Thyroid gland (tissue), 4 donors: Measurements from ENCODE around the gene CPNE4. TPM values are rescaled to one million over a fixed set of nuclear protein-coding genes. Genes with fewer than 3 reads are reported as not detected.

Experiments
- DNase-seq, 2 donors: peaks; one replicate each; pipeline ENCODE4 v3.0.0-alpha.2; 2019
- H3K27ac ChIP-seq, 3 donors: fragments of 200-600 bp; sonication (generic); 1 replicate in 2 of 3; 2 replicates in 1 of 3; pipeline ENCODE4 v1.5.1; 2016 to 2019; ENCODE audit warnings: mild to moderate bottlenecking in 1 of 3, moderate library complexity in 1 of 3
- H3K27me3 ChIP-seq: fragments of 200-600 bp; sonication (generic); one replicate; pipeline ENCODE4 v1.5.1; 2019
- H3K36me3 ChIP-seq, 2 donors: fragments of 200-600 bp; sonication (generic); one replicate each; pipeline ENCODE4 v1.5.1; 2016 to 2019
- H3K4me1 ChIP-seq, 2 donors: fragments of 200-600 bp; sonication (generic); one replicate each; pipeline ENCODE4 v1.5.1; 2017 to 2019
- H3K4me3 ChIP-seq, 3 donors: fragments of 200-600 bp; sonication (generic); replicated peaks in 1 of 3; 1 replicate in 2 of 3; 2 replicates in 1 of 3; pipeline ENCODE4 v1.5.1; 2016; ENCODE audit warnings: mild to moderate bottlenecking in 1 of 3
- H3K9me3 ChIP-seq: fragments of 200-600 bp; sonication (generic); one replicate; pipeline ENCODE4 v1.5.1; 2017
- POLR2A ChIP-seq, 2 donors: fragments of 450-650 bp; IDR thresholded peaks; one replicate each; pipeline ENCODE4 v1.6.1; 2017; ENCODE audit warnings: antibody characterized with exemption in 2 of 2, mild to moderate bottlenecking in 2 of 2, moderate library complexity in 1 of 2
- WGBS, 2 donors: methylation state at CpG; one replicate each; pipeline ENCODE4 v1.1.5; 2017; 5-methylcytosine and 5-hydroxymethylcytosine counted together
- intact Hi-C: fragments of 100-400 bp; cut with DNase I; formaldehyde crosslinking; loops from one replicate; pipeline ENCODE4 v1.15.1; 2023
- total RNA-seq, 4 donors: library from RNA; depleted of rRNA; stranded (reverse); fragments of >200 nt; gene quantifications; one replicate each; pipeline ENCODE4 v1.2.3, GENCODE V29; 2016
- TF ChIP-seq, protein P1 (sequence below), 6 experiments: fragments of 200-600 bp in 3 of 6; fragments of 450-650 bp in 3 of 6; sonication (generic) in 3 of 6; IDR thresholded peaks; one replicate each; pipeline ENCODE4 v1.5.1; 2016 to 2019; ENCODE audit warnings: antibody characterized with exemption in 6 of 6, mild to moderate bottlenecking in 2 of 6, inconsistent platforms in 1 of 6, moderate library complexity in 1 of 6

CPNE4 gene
- total RNA-seq, 4 donors from 2014 or later = not detected

DNA sequence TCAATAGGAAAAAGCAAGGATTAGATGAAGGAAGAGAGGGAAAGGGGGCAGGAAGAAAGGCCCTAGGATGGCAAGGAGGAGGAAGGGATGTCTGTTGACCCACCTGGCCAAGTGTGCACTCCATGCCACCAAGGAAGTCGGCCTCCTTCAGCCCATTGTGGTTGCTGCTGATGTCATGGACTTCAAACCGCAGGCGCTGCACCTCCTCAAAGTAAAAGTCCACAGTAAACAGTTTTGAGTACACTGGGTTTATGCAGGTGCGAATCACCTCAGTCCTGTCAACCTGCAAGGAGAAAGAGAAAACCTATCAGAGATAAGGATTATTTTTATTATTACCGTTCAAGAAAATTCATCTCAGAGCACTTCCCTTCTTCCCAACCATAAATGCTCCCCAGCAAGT, 311.5 kb downstream of the CPNE4 start:
- Histone ChIP-seq H3K36me3 (no peaks in the 10 kb centered on the region), H3K4me3 (no peak overlapping the region), H3K27me3 (no peaks in the 10 kb centered on the region), H3K27ac (no peak overlapping the region), H3K9me3 (no peaks in the 10 kb centered on the region), H3K4me1 (no peaks in the 10 kb centered on the region)
- 86 to 89% methylated on average over 5 of the region's 5 CpGs for WGBS, 2 donors
- TF ChIP-seq, protein P1, sequence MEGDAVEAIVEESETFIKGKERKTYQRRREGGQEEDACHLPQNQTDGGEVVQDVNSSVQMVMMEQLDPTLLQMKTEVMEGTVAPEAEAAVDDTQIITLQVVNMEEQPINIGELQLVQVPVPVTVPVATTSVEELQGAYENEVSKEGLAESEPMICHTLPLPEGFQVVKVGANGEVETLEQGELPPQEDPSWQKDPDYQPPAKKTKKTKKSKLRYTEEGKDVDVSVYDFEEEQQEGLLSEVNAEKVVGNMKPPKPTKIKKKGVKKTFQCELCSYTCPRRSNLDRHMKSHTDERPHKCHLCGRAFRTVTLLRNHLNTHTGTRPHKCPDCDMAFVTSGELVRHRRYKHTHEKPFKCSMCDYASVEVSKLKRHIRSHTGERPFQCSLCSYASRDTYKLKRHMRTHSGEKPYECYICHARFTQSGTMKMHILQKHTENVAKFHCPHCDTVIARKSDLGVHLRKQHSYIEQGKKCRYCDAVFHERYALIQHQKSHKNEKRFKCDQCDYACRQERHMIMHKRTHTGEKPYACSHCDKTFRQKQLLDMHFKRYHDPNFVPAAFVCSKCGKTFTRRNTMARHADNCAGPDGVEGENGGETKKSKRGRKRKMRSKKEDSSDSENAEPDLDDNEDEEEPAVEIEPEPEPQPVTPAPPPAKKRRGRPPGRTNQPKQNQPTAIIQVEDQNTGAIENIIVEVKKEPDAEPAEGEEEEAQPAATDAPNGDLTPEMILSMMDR (IDR thresholded peaks at IDR 0.05) = no peak
- no peak for TF ChIP-seq POLR2A (IDR thresholded peaks at IDR 0.05)
- intact Hi-C loops = no loop called here
- DNase-seq = no peak

DNA sequence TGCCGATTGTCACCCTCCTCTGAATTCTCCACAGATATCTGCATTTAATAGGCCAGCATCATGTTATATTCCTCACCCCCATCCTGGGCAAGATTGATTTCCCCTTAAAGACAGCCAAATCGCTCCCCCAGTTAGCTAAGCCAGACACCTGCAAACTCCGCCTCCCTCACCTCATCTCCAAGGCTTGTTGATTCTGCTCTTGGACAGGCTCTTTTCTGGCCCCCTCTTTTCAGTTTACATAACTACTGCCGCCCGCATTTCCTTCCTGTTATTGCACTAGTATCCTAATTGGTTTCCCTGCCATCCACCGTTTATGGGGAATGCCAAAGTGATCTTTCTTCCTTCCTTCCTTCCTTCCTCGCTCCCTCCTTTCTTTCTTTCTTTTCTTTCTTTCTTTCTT, 317.3 kb downstream of the CPNE4 start:
- H3K27me3 ChIP-seq = no peaks in the 10 kb centered on the region
- no peak overlapping the region for H3K27ac ChIP-seq
- intact Hi-C loops = no loop called here
- no peaks in the 10 kb centered on the region for H3K4me1 ChIP-seq
- no peaks in the 10 kb centered on the region for H3K9me3 ChIP-seq
- no peaks in the 10 kb centered on the region for H3K36me3 ChIP-seq
- no peak for DNase-seq
- WGBS, 2 donors = 62 to 65% methylated on average over 7 of the region's 7 CpGs
- TF ChIP-seq, protein P1 (IDR thresholded peaks at IDR 0.05) = no peak
- TF ChIP-seq POLR2A (IDR thresholded peaks at IDR 0.05) = no peak
- no peak overlapping the region for H3K4me3 ChIP-seq

DNA sequence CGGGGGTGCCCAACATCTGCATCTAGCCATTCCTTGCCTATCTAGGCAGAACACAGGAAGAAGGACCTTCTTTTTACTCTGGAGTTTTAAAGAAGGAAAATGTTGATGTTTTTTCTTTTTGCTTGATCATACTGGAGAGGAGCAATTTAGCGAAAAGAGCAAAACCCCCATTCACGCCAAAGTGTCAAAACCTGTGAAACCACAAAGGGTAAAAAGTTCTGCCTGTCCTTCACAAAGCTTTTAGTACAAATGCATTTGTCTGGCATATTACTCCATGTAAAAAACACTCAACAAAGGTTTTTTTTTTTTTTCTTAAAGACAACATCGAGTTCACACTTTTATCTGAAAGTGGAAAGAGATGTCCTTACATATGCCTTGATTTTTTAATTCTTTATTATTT, 317.9 kb downstream of the CPNE4 start:
- TF ChIP-seq POLR2A (IDR thresholded peaks at IDR 0.05) = no peak
- TF ChIP-seq, protein P1 (IDR thresholded peaks at IDR 0.05) = no peak
- no peaks in the 10 kb centered on the region for H3K27me3 ChIP-seq
- H3K36me3 ChIP-seq = no peaks in the 10 kb centered on the region
- no peaks in the 10 kb centered on the region for H3K4me1 ChIP-seq
- intact Hi-C loops = no loop called here
- H3K4me3 ChIP-seq = no peak overlapping the region
- no peak overlapping the region for H3K27ac ChIP-seq
- no peak for DNase-seq
- WGBS, 2 donors = 87 to 88% methylated on average over 4 of the region's 4 CpGs
- no peaks in the 10 kb centered on the region for H3K9me3 ChIP-seq

DNA sequence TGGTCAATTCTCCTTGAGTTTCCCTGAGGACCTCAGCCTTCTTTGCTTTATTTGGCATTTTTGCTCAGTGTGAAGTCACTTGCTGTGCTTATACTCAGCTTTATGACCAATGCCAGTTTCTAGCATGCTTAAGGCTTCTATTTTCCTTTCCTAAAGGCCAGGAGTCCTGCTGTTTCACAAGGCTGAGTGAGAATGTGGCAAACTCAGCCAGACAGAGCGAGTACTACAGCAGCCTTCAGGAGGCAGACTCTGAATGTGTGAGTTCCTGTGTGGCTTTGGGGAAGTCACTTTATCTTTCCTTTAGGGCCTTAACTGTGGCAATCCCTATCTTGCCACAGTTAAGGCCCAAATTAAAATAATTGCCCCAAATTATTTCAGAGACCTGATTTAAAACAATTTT, 318.8 kb downstream of the CPNE4 start:
- TF ChIP-seq, protein P1 (IDR thresholded peaks at IDR 0.05) = no peak
- TF ChIP-seq POLR2A (IDR thresholded peaks at IDR 0.05) = no peak
- Histone ChIP-seq H3K27ac (no peak overlapping the region), H3K4me3 (no peak overlapping the region), H3K27me3 (no peaks in the 10 kb centered on the region), H3K9me3 (no peaks in the 10 kb centered on the region), H3K36me3 (no peaks in the 10 kb centered on the region), H3K4me1 (no peaks in the 10 kb centered on the region)
- intact Hi-C loops = no loop called here
- no peak for DNase-seq
- WGBS, 2 donors = 76 to 79% methylated on average over 1 of the region's 1 CpG

DNA sequence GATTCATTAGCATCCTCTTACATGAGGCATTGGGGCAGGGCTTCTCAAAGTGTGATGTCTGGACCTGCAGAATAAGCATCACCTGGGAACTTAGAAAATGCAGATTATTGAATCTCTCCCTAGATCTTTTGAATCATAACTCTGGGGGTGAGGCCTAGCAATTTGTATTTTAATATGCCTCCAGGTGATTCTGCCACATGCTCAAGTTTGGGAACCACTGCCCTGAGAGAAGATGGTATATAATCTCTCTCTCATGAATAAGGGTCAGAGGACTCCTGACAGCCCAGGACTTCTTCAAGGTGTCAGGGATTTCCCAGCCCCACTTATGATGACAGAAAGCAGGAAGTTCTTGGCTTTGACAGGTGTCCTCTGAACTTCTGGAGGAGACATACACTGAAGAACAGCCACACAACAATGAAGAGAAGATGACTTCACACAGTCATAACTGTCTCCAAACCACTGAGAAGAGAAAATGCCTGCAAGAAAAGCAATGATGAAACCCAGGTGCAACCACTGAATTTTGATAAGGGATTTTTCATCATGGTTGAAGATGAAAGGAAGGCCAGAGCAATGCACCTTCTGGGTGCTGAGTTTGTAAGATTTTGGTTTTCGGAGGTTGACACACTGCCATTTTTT, 320.1 kb downstream of the CPNE4 start:
- intact Hi-C loops = no loop called here
- Histone ChIP-seq H3K4me1 (no peaks in the 10 kb centered on the region), H3K27me3 (no peaks in the 10 kb centered on the region), H3K9me3 (no peaks in the 10 kb centered on the region), H3K4me3 (no peak overlapping the region), H3K27ac (no peak overlapping the region), H3K36me3 (no peaks in the 10 kb centered on the region)
- no peak for DNase-seq
- WGBS, 2 donors = 96 to 97% methylated on average over 1 of the region's 1 CpG
- TF ChIP-seq POLR2A (IDR thresholded peaks at IDR 0.05) = no peak
- TF ChIP-seq, protein P1 (IDR thresholded peaks at IDR 0.05) = no peak
